ENCODE results near the gene VDAC1.
"Not testable (repeated sequence)": the region's sequence is repeated elsewhere in the genome, so short reads cannot be mapped to it uniquely, and the experiment has no call there.

The VDAC1 gene

DNA sequence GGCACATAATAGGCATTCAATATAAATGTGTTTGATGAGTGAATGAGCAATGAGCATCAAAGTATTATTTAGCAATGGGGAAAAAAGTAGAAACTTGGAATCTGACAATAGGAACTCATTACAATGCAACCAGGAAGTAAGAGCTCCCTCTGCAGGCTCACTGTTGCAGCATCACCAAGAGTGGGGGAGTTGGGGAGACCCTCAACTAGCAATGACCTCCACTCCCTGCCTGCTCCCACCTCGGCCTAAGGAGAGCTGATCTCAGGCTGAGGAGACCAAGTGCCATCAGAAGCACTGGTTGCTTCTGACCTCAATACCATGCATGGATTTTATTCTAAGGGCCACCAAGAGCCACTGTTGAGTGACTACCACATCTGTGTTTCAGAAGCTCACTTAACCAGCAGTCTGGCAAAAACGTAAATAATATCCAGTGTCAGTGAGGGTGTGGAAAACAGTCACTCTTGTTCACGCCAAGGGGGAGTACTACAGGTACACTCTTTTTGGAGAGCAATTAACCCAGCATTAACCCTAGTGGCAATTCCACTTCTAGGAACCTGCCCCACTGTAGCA, 8.0 kb downstream of the VDAC1 start:
- DNase-seq (ENCODE audit: insufficient read length, low spot score) (no peak), FAIRE-seq (no peak)

DNA sequence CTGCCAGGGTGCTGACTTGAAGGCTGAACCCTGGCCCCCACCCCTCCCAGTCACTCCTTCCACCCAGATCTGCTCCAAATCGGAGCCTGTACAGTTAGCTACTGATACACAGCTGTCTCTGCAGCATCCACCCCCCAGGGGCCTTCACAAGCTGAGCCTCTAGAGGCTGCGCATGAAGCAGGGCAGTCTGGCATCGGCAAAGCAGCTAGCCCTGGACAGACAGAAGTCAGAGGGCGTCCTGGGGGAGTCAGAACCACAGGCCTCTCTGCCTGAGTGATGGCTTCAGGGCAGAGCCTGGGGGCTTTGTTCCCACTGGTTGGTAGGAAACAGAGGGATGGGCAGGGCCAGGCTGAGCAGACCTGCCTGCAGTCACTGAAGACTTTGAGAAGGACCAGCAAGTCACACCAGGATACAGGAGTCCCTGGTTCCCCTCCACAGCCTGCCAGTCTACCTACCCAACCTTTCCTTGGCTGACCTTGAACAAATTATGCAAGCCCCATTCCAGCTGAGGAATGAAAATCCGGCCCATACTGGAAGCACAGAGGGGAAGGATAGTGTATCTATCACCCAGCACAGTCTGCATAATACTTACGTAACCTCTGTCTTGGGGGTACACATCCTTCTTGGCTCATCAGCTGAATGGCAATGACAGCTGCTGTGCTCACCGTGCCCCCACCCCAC, 8.8 kb downstream of the VDAC1 start:
- DNase-seq (ENCODE audit: insufficient read length, low spot score) (no peak), FAIRE-seq (no peak)

DNA sequence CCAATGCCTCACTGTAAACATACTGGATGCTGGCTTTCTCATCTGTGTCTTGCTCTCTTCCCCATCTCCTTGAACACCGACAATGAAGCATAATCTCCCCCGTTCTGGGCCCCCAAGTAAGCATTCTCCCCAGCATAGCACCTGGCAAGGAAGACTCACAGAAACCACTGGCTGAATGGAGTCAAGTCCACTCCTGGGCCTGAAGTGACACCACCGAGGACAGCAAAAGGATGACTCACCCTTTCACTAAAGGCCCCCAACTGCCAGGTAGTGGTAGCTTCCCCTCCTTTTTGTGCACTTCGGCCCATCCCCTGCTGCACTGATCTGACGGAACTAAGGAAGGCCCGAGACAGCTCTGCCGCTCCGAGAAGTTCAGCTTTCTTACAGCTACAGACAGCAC, 9.4 kb downstream of the VDAC1 start:
- FAIRE-seq (no peak), DNase-seq (ENCODE audit: insufficient read length, low spot score) (no peak)

DNA sequence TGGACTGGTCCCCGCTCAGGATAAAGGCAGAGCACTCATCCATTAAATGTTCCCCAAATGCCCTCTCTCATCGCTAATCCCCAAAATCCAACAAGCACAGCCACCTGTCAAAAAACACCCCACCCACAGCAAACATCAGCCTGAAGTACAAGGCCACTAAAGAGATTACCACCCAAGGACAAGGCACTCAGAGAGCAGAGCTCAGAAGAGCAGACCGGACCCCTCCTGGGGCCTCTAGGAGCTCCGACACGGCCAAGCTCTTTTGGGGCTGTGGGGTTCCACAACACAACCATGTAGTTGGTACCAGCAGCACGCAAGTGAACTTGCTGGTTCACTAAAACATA, 9.8 kb downstream of the VDAC1 start:
- DNase-seq (ENCODE audit: insufficient read length, low spot score), result no peak
- FAIRE-seq, result no peak

DNA sequence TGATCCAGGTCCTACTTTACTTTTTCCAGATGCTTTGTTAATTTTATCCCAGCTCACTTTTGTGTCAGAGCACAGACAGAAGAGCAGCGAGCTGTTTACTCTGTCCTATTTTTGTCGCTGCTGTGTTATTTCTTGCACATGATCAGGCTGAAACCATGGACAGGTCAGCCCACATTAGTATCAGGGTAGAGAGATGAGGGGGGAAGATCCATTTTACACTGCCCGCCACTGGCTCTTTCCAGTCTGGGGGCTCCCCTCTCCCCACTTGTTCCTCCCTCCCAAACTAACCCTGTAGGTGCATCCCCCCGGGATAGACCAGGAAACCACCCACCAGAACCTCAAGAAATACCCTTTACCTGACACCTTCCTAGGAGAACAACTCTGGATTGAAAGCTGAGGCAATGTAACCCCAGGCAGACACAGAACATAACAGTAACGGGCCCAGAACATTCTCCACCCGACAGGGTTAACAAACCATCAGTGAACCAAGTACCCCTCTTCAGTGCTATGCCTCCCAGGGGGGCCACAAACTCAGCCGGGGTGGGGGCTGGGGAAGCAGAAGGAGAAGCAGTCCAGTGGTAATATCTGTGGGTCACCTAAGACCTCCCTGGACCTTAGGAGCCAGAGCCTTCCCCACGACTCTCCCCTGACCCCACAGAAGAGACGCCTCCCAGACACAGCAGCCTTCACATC, 10.3 kb downstream of the VDAC1 start:
- DNase-seq (ENCODE audit: insufficient read length, low spot score) (no peak), FAIRE-seq (no peak)

DNA sequence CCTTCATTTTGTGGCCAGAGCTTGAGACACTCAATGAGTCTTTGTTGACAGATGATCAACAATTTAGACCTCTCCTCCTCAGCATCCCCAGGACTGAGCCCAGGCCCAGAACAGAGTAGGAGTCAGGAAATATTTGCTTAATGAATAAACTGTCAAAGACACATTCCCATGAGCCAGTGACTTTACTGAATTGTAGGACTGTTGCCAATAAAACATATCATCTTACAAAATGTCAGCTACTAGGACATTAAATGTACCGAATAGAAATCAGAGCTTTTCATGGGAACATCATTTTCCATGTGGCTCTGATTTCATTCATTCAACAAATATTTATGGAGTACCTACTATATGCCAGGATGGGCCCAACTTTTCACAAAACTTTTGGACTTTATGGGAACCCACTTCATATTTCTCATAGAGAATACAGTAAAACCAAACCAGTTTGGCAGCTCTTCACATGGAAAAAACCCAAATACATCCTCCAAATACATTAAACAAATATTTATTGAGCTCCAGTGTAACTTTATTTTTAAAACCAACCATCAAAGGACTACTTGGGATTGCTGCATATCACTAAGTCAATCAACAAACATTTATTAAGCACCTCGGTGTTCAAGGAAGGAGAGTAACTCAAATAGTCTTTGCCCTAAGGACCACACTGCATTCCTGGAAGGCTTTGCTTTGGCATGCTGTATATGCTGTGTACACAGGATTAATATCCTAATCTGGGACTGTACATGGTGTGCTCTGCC, 11.4 kb downstream of the VDAC1 start:
- DNase-seq (ENCODE audit: insufficient read length, low spot score), result no peak
- FAIRE-seq, result no peak

DNA sequence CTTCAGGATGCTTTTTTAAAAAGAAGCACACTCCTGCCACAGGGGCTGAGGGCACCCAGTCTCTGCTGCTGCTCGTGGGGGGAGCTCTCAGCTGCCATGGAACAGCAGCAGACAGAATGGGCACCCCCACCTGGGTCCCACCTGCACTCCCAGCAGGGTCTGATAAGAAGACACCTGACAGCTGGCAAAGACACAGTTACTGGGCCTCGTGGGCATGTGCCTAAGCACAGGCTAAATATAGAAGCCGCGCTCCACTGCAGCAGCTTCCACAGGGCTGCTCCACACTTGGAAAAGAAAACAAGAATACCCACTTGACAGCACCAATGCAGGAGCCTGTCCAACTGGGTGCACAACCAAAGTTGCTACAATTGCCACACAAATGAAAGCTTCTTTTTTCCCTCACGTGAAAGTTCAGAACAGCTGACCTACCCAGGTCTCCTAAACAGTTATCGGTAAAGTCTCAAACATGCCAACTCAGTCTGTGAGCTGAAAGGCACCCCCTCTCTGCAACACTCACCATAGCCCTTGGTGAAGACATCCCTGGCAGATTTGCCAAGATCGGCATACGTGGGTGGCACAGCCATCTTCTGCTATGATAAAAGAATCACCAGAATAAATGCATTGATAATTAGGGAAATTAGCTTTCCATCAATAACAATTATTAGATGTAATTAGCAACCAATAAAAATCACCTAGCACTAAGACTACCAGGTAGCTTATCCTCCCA, 12.2 kb downstream of the VDAC1 start:
- FAIRE-seq (no peak), DNase-seq (ENCODE audit: insufficient read length, low spot score) (no peak)

DNA sequence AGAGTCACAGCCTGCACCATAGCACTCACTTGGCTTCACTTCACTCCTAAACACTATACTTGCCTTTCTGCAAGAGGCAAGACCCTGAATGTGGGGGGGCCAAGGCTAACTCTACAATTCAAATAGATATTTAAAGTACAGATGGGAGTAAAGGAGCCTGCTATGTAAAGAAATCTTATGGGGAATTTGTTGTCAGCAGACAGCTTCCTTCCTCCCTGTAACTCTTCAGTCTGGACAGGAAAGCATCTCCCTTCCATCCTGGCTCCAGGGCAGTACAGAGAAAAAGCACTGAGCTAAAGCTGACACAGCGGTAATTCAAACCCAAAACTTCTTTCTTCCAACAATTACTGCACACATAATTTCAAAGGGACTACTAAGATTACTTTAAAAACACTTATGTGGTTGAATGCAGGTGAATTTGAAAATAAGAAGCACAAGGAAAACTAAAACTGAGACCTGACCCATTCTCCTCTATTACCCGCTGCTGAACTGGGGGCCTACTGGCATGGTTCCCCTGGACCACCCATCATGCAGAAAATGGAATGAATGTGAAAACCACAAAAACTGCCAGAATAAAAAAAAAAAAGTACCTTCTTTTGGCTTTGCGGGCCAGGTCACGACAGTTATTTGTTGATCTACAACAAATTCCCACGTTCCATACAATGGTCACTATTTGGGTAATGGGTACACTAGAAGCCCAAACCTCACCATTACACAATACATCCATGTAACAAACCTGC, 13.4 kb downstream of the VDAC1 start:
- no peak for FAIRE-seq
- DNase-seq (ENCODE audit: insufficient read length, low spot score), result no peak

DNA sequence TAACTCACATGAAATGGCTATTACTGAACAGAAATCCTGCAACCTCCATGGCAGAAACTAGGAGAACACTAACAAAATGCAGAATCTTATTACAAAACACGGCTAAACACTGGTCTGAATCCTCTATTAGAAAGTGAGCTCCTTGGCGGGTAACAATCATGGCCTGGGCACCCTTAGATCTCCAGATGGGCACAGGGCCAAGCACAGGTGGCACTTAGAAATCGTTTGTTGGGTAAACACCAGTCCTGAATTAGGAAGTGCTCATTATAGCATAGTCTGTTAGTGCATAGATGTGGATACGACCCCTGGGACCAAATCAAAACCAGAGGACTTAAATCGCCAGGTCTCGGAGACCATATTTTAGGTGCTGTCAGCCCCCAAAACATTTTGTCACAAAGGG, 14.4 kb downstream of the VDAC1 start:
- DNase-seq (ENCODE audit: insufficient read length, low spot score) (no peak), FAIRE-seq (no peak)

DNA sequence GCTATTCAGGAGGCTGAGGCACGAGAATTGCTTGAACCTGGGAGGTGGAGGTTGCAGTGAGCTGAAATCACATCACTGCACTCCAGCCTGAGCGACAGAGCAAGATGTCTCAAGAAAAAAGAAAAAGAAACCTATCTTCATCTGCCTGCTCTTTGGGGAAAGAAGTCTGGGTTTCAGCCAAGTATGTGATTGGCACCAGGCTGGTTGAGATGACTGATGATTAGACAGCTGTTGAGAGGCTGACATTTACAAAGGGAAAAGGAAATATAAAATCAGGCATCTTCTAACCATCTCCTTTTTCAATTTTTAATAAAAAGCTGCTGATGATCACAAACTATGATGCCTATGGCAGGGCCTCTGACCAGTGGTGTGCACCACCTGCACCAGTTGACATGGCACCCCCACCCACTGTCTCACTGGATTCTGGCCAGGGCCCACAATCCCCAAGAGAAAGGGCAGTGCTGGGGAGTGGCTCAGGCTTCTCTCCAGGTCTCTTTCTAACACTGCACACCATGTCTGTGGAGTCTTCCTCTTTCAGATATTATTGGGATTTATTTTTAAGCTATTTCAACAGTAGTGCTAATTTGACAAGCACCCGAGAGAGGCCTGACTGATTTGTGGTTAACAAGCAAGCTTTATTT, 19.1 kb downstream of the VDAC1 start:
- no peak for DNase-seq (ENCODE audit: insufficient read length, low spot score)
- FAIRE-seq, result no peak

DNA sequence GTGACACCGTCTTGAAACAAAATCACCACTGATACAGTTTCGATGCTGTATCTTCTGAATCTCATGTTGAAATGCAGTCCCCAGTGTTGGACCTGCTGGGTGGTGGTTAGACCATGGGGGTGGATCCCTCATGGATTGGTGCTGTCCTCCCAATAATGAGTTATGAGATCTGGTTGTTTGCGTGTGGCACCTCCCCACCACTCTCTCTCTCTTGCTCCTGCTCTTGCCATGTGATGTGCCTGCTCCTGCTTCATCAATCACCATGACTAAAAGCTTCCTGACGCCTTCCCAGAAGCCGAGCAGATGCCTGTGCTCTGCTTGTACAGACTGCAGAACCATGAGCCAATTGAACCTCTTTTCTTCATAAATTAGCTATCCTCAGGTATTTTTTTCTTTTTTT, 21.1 kb downstream of the VDAC1 start:
- FAIRE-seq, result no peak

DNA sequence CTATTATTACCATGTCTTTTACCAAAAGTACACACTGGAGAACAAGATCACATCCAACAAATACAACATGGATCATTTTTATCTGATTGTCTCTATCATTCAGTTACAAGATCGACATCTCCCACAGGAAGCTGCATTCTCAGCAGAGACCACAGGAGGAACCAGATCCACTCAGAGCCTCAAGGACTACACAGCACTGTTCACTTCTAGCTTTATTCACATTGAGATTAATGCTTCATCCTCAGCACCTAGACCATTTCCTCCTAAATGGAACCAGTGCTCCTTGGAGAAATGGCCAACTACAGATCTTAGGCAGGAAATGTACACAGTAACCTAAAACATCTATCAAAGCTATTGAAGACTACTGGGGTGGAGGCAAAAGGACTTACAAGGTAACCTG, 23.1 kb downstream of the VDAC1 start:
- DNase-seq (ENCODE audit: insufficient read length, low spot score) (no peak), FAIRE-seq (no peak)

More for the DNA sequence above, 21.1 kb downstream of the VDAC1 start:
- no peak for DNase-seq (ENCODE audit: insufficient read length, low spot score)

DNA sequence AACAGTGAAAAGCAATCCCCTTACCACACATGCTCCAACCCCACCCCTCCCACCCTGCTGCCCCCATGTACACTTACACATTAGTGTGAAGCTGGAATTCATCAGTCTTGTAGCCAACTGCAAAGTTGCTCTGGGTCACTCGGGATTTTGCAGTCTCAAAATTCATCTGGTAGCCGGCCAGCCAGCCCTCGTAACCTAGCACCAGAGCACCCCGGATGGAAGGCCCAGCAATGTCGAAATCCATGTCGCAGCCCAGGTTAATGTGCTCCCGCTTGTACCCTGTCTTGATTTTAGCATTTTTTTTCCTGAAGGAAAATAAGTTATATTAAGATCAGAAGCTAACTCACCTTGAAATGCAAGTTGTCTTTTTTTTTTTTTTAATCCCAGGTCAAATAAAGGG, 24.1 kb downstream of the VDAC1 start:
- no peak for DNase-seq (ENCODE audit: insufficient read length, low spot score)
- FAIRE-seq, result no peak

DNA sequence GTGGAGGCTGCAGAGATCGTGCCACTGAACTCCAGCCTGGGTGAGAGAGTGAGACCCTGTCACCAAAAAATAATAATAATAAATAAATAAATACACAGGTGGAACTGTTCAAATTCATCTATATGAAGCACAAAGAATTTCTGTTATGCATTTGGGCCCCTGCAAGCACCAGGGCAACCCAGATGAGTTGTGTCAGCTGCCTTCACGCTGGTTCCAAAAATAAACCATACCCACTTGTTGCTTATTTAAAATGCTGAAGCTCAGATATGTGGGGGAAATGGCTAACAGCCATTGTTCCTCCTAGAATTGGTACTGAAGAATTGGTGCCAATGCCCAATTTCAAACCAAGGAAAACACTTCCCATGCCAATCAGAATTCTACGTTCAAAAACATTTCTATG, 25.8 kb downstream of the VDAC1 start:
- DNase-seq (ENCODE audit: insufficient read length, low spot score) (no peak), FAIRE-seq (no peak)

DNA sequence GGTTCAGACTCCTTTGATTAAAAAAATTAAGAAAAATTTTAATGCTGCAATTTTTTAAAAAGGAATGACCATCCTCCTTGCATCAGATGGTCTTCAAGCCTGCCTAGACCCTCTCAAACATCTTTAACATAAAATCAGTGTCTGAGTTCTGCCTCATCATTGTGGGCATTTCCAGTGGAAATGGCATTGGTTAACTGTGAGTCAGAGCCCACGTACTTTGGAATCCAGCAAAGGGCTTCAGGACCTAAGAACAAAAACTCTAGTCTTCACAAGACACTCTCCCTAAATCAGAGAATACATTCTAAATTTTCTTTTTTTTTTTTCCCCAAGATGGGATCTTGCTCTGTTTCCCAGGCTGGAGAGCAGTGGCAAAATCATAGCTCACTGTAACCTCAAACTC, 26.9 kb downstream of the VDAC1 start:
- no peak for DNase-seq (ENCODE audit: insufficient read length, low spot score)
- FAIRE-seq, result no peak

DNA sequence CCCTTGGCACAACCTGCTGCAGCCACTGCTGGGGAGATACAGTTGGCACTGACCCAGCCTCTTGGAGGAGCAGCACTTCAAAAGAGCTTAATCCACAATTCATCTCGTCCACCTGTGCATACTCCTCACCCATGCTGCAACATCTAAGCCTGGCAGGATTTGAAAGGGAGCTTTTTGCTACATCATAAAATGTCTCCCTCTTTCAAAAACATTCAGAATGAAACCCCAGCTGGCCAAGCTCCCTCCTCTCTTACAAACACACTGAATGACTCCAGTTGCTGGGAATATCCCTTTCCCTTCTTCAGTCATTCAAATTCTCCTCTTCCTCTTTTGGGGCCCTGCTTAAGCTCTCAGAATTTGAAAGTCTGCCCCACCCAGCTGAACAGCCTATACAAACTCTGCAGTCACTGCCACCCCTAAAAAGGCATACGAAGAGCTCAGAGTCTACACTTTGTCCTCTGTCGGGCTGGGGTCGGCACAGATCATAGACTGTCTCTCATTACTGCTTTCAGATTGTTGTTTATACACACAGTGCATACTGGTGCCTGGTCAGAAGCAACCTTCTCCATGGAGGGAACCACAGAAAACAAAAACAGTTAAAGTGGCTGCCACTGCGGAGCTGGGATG, 27.5 kb downstream of the VDAC1 start:
- FAIRE-seq (no peak), DNase-seq (ENCODE audit: insufficient read length, low spot score) (no peak)

DNA sequence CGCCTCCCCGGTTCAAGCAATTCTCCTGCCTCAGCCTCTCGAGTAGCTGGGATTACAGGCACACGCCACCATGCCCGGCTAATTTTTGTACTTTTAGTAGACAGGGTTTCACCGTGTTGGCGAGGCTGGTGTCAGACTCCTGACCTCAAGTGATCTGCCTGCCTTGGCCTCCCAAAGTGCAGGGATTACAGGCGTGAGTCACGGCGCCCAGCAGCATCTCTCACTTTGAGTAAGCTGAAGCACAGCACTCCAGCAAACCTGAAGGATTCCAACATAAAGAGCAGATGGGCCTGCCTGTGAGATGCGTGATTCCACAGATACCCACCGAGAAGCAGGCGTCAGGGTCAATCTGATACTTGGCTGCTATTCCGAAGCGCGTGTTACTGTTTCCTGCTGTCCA, 29.2 kb downstream of the VDAC1 start:
- FAIRE-seq; DNase-seq (ENCODE audit: insufficient read length, low spot score): not testable (repeated sequence)

DNA sequence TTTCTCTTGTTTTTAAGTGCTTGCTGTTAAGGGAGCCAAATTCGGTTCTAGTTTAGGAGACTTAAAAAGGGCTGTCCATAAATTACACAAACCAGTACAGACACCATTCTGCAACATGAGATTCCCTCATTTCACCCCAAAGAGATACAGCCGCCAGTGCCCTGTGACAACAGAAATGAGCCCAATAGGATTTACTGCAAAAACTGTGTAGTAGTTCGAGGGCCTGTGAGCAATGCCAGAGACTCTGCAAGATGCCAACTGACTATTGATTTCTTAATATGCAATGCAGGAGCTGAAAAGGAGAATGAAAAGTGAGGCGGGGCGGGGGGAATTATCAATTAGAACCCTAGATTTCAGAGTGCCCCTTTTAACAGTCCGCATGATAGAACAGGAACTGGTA, 30.6 kb downstream of the VDAC1 start:
- no peak for FAIRE-seq

DNA sequence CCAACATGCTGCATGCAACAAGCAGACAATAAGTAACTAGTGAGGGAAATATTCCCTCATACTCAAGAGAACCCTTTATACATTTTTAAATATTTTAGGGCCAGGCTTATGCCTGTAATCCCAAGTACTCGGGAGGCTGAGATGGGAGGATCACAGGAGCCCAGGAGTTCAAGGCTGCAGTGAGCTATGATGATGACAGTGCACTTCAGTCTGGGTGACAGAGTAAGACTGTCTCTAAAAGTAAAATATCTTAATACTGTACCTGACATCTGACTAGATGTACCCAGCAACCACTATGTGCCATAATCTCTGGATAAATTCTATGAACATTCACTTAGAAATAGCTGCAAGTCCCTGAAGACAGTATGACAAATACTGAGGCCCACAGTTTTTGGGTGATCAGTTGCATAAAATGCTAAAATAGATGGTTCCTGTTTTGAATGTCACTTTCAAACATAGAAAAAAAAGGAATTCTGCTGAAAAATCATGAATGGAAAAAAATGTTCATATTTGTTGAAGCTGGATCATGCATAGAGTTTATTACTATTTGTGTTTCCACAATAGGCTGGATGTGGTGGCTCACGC, 34.4 kb downstream of the VDAC1 start:
- FAIRE-seq (no peak), DNase-seq (ENCODE audit: insufficient read length, low spot score) (no peak)

More for the DNA sequence above, 30.6 kb downstream of the VDAC1 start:
- DNase-seq (ENCODE audit: insufficient read length, low spot score), result no peak

Data from HTR-8/SVneo (cell line).